PC-3 (cell line): ENCODE data around the gene FAM234A.

Experiments
- EZH2 ChIP-seq: fragments of 300-600 bp; sonication (generic); IDR thresholded peaks from one replicate; pipeline ENCODE4 v1.6.1; 2017; ENCODE audit warnings: antibody characterized with exemption, mild to moderate bottlenecking, low read length; ENCODE audit not compliant: unreplicated experiment
- EZH2phosphoT487 ChIP-seq: fragments of 300-600 bp; sonication (generic); IDR thresholded peaks from 2 replicates; pipeline ENCODE4 v1.6.1; 2018; ENCODE audit warnings: mild to moderate bottlenecking, antibody characterized with exemption, low read length, borderline replicate concordance
- TF ChIP-seq, protein P1 (sequence below): fragments of 300-600 bp; sonication (generic); conservative IDR thresholded peaks from 2 replicates; pipeline ENCODE4 v1.5.1; 2017; ENCODE audit warnings: antibody characterized with exemption, low read depth, mild to moderate bottlenecking, low read length

DNA sequence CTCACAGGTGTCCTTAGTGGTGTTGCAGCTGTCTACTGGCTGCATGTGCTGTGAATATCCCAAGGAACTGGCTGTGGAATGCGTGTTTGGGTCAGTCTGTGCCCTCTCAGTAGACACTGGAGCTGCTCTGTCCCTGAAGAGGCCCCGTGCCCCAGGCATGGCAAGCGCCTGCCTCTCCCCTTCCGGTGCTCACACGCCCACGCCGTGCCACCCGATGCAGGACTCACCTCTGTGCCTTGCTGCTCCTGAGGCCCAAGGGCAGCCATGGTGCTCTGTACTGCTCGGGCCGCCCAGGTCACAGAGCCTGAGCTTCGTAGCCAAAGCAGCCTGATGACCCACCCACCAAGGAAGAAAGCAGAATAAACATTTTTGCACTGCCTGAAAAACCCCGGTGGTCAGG is 31.1 kb downstream of the FAM234A start:
- TF ChIP-seq EZH2 (no peak), EZH2phosphoT487 (no peak)
- TF ChIP-seq, protein P1, sequence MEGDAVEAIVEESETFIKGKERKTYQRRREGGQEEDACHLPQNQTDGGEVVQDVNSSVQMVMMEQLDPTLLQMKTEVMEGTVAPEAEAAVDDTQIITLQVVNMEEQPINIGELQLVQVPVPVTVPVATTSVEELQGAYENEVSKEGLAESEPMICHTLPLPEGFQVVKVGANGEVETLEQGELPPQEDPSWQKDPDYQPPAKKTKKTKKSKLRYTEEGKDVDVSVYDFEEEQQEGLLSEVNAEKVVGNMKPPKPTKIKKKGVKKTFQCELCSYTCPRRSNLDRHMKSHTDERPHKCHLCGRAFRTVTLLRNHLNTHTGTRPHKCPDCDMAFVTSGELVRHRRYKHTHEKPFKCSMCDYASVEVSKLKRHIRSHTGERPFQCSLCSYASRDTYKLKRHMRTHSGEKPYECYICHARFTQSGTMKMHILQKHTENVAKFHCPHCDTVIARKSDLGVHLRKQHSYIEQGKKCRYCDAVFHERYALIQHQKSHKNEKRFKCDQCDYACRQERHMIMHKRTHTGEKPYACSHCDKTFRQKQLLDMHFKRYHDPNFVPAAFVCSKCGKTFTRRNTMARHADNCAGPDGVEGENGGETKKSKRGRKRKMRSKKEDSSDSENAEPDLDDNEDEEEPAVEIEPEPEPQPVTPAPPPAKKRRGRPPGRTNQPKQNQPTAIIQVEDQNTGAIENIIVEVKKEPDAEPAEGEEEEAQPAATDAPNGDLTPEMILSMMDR: no peak
